ENCODE results near the gene P2RY14.
"Not testable (repeated sequence)": the region's sequence is repeated elsewhere in the genome, so short reads cannot be mapped to it uniquely, and the experiment has no call there.

Gene P2RY14

GRCh38 chr3:151234825-151235224, 43.5 kb downstream of the P2RY14 start:
- H3K4me2 ChIP-seq (ENCODE audit: insufficient read depth, low read length), result no peak overlapping the region
- H3K27ac ChIP-seq (ENCODE audit: low read length), result no peak overlapping the region
- no peaks in the 10 kb centered on the region for H4K20me1 ChIP-seq (ENCODE audit: insufficient read depth, low read length)
- H2AFZ ChIP-seq (ENCODE audit: low read depth, low read length), result no peak overlapping the region
- H3K9ac ChIP-seq (ENCODE audit: low read depth, low read length), result no peak overlapping the region
- H3K9me3 ChIP-seq (ENCODE audit: insufficient read depth, low read length, severe bottlenecking), result no peaks in the 10 kb centered on the region
- H3K36me3 ChIP-seq (ENCODE audit: insufficient read depth, low read length), result no peaks in the 10 kb centered on the region
- DNase-seq (no peak), ATAC-seq (ENCODE audit: insufficient read depth, low read depth) (no peak)
- TF ChIP-seq CTCF (IDR thresholded peaks at IDR 0.05; ENCODE audit: borderline replicate concordance, extremely low read depth, low read length, poor library complexity, severe bottlenecking) (no peak), EZH2 (IDR thresholded peaks at IDR 0.05; ENCODE audit: borderline replicate concordance, low read depth, low read length, severe bottlenecking) (no peak)
- peaks cover 9% of the 10 kb centered on the region for H3K4me1 ChIP-seq (ENCODE audit: insufficient read depth, low read length)
- no peaks in the 10 kb centered on the region for H3K27me3 ChIP-seq (ENCODE audit: insufficient read depth, low read length, poor library complexity)
- H3K79me2 ChIP-seq (ENCODE audit: insufficient read depth, low read length), result no peaks in the 10 kb centered on the region
- H3K4me3 ChIP-seq (ENCODE audit: low read depth in 1 of 2, low read length in 2 of 2), result no peak overlapping the region

DNA sequence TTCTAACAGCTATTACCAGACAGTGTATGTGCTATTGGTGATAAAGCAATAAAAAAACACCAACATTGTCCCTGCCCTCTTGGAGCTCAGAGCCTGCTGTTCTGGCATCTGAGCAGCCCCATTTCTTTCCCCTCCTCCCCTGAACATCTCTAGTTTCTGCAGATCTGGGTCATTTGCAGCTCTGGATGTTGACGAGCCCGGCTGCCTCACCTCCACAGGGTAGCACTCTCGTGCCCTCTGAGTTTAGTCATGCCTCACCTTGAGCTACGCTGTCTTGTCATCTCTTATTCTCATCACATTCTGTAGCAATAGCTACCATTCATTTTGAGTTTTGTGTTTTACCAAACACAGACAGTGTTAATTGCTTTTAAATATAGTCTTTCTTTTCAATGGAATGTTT, 45.4 kb downstream of the P2RY14 start:
- no peak overlapping the region for H3K4me3 ChIP-seq (ENCODE audit: low read depth in 1 of 2, low read length in 2 of 2)
- H2AFZ ChIP-seq (ENCODE audit: low read depth, low read length), result no peak overlapping the region
- no peak overlapping the region for H3K4me2 ChIP-seq (ENCODE audit: insufficient read depth, low read length)
- no peaks in the 10 kb centered on the region for H3K9me3 ChIP-seq (ENCODE audit: insufficient read depth, low read length, severe bottlenecking)
- DNase-seq (no peak), ATAC-seq (ENCODE audit: insufficient read depth, low read depth) (no peak)
- peaks cover 18% of the 10 kb centered on the region for H3K4me1 ChIP-seq (ENCODE audit: insufficient read depth, low read length)
- no peaks in the 10 kb centered on the region for H3K36me3 ChIP-seq (ENCODE audit: insufficient read depth, low read length)
- no peaks in the 10 kb centered on the region for H4K20me1 ChIP-seq (ENCODE audit: insufficient read depth, low read length)
- TF ChIP-seq EZH2 (IDR thresholded peaks at IDR 0.05; ENCODE audit: borderline replicate concordance, low read depth, low read length, severe bottlenecking) (no peak), CTCF (IDR thresholded peaks at IDR 0.05; ENCODE audit: borderline replicate concordance, extremely low read depth, low read length, poor library complexity, severe bottlenecking) (no peak)
- H3K9ac ChIP-seq (ENCODE audit: low read depth, low read length), result no peak overlapping the region
- no peak overlapping the region for H3K27ac ChIP-seq (ENCODE audit: low read length)
- H3K79me2 ChIP-seq (ENCODE audit: insufficient read depth, low read length), result no peaks in the 10 kb centered on the region
- H3K27me3 ChIP-seq (ENCODE audit: insufficient read depth, low read length, poor library complexity), result no peaks in the 10 kb centered on the region

DNA sequence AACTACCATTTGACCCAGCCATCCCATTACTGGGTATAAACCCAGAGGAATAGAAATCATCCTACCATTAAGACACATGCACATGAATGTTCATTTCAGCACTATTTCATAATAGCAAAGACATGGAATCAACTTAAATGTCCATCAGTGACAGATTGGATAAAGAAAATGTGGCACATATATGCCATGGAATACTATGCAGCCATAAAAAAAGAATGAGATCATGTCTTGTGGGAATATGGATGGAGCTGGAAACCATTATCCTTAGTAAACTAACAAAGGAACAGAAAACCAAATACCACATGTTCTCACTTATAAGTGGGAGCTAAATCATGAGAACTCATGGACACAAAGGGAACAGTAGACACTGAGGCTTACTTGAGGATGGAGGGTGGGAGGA, 45.9 kb downstream of the P2RY14 start:
- H3K4me1 ChIP-seq (ENCODE audit: insufficient read depth, low read length), result peaks cover 23% of the 10 kb centered on the region

GRCh38 chr3:151230646-151231045, 47.7 kb downstream of the P2RY14 start:
- H3K27ac ChIP-seq (ENCODE audit: low read length), result no peak overlapping the region
- no peak overlapping the region for H2AFZ ChIP-seq (ENCODE audit: low read depth, low read length)
- H3K9me3 ChIP-seq (ENCODE audit: insufficient read depth, low read length, severe bottlenecking), result no peaks in the 10 kb centered on the region
- H3K9ac ChIP-seq (ENCODE audit: low read depth, low read length), result no peak overlapping the region
- no peak overlapping the region for H3K4me3 ChIP-seq (ENCODE audit: low read depth in 1 of 2, low read length in 2 of 2)
- no peaks in the 10 kb centered on the region for H3K27me3 ChIP-seq (ENCODE audit: insufficient read depth, low read length, poor library complexity)
- no peak overlapping the region for H3K4me2 ChIP-seq (ENCODE audit: insufficient read depth, low read length)
- no peak for ATAC-seq (ENCODE audit: insufficient read depth, low read depth)
- H3K79me2 ChIP-seq (ENCODE audit: insufficient read depth, low read length), result no peaks in the 10 kb centered on the region
- no peaks in the 10 kb centered on the region for H4K20me1 ChIP-seq (ENCODE audit: insufficient read depth, low read length)
- peaks cover 24% of the 10 kb centered on the region for H3K4me1 ChIP-seq (ENCODE audit: insufficient read depth, low read length)
- TF ChIP-seq EZH2 (IDR thresholded peaks at IDR 0.05; ENCODE audit: borderline replicate concordance, low read depth, low read length, severe bottlenecking) (no peak), CTCF (IDR thresholded peaks at IDR 0.05; ENCODE audit: borderline replicate concordance, extremely low read depth, low read length, poor library complexity, severe bottlenecking) (no peak)
- DNase-seq, result no peak
- H3K36me3 ChIP-seq (ENCODE audit: insufficient read depth, low read length), result no peaks in the 10 kb centered on the region

More for the DNA sequence above, 45.9 kb downstream of the P2RY14 start:
- not testable (repeated sequence) for H2AFZ ChIP-seq (ENCODE audit: low read depth, low read length); H3K27me3 ChIP-seq (ENCODE audit: insufficient read depth, low read length, poor library complexity); H3K79me2 ChIP-seq (ENCODE audit: insufficient read depth, low read length); H3K9ac ChIP-seq (ENCODE audit: low read depth, low read length); H3K36me3 ChIP-seq (ENCODE audit: insufficient read depth, low read length); H3K4me3 ChIP-seq (ENCODE audit: low read depth in 1 of 2, low read length in 2 of 2); H3K9me3 ChIP-seq (ENCODE audit: insufficient read depth, low read length, severe bottlenecking); H3K27ac ChIP-seq (ENCODE audit: low read length); H3K4me2 ChIP-seq (ENCODE audit: insufficient read depth, low read length); H4K20me1 ChIP-seq (ENCODE audit: insufficient read depth, low read length); ATAC-seq (ENCODE audit: insufficient read depth, low read depth); DNase-seq

Data from DND-41 (cell line).